ENCODE measurements around the gene TNFRSF19. TPM values are rescaled to one million over a fixed set of nuclear protein-coding genes. Genes with fewer than 3 reads are reported as not detected.

Gene TNFRSF19
- total and polyA plus RNA-seq, 2 experiments from 2014 or later, result 19.8 to 25.3 TPM

- 81% methylated on average over 13 of the region's 13 CpGs for WGBS (ENCODE audit: low lambda C conversion rate, missing lambda C conversion rate)
- H3K9me2 ChIP-seq (replicated peaks; ENCODE audit: insufficient read depth), result no peaks in the 10 kb centered on the region
- H2AFZ ChIP-seq, result no peak overlapping the region
- H3K4me2 ChIP-seq, result peak overlapping the region; percentile 61
- H3K4me1 ChIP-seq (ENCODE audit: insufficient read depth), result peaks cover 10% of the 10 kb centered on the region
- TF ChIP-seq EZH2phosphoT487 (IDR thresholded peaks at IDR 0.05; ENCODE audit: low read depth, severe bottlenecking, unreplicated experiment) (no peak), CTCF (IDR thresholded peaks at IDR 0.05; ENCODE audit: poor library complexity) (no peak), EZH2 (IDR thresholded peaks at IDR 0.05; ENCODE audit: borderline replicate concordance) (no peak)
- H3K27me3 ChIP-seq, result no peaks in the 10 kb centered on the region
- no peak overlapping the region for H3K4me3 ChIP-seq
- DNase-seq (ENCODE audit: low spot score), result no peak
- H3K79me2 ChIP-seq, result no peaks in the 10 kb centered on the region
- H3K9me3 ChIP-seq (ENCODE audit: low read depth), result no peaks in the 10 kb centered on the region
- no peaks in the 10 kb centered on the region for H3K36me3 ChIP-seq (replicated peaks; ENCODE audit: insufficient read depth, low read depth)
- no peaks in the 10 kb centered on the region for H4K20me1 ChIP-seq (ENCODE audit: insufficient read depth, poor library complexity, severe bottlenecking)
- H3K27ac ChIP-seq, result no peak overlapping the region
Measured at GRCh38 chr13:23608701-23609413, 38.6 kb downstream of the TNFRSF19 start.

GRCh38 chr13:23609414-23609760, 39.2 kb downstream of the TNFRSF19 start:
- TF ChIP-seq EZH2 (IDR thresholded peaks at IDR 0.05; ENCODE audit: borderline replicate concordance) (no peak), CTCF (IDR thresholded peaks at IDR 0.05; ENCODE audit: poor library complexity) (no peak), EZH2phosphoT487 (IDR thresholded peaks at IDR 0.05; ENCODE audit: low read depth, severe bottlenecking, unreplicated experiment) (no peak)
- Histone ChIP-seq H3K9me2 (replicated peaks; ENCODE audit: insufficient read depth) (no peaks in the 10 kb centered on the region), H3K36me3 (replicated peaks; ENCODE audit: insufficient read depth, low read depth) (no peaks in the 10 kb centered on the region), H3K79me2 (no peaks in the 10 kb centered on the region), H3K4me3 (no peak overlapping the region), H3K9me3 (ENCODE audit: low read depth) (no peaks in the 10 kb centered on the region), H3K4me1 (ENCODE audit: insufficient read depth) (peaks cover 10% of the 10 kb centered on the region), H2AFZ (no peak overlapping the region), H3K4me2 (peak overlapping the region; percentile 61), H4K20me1 (ENCODE audit: insufficient read depth, poor library complexity, severe bottlenecking) (no peaks in the 10 kb centered on the region), H3K27ac (peak overlapping the region; percentile 21), H3K27me3 (no peaks in the 10 kb centered on the region)
- DNase-seq (ENCODE audit: low spot score), result no peak
- WGBS (ENCODE audit: low lambda C conversion rate, missing lambda C conversion rate), result 41% methylated on average over 7 of the region's 7 CpGs

GRCh38 chr13:23609874-23610576, 39.8 kb downstream of the TNFRSF19 start:
- Histone ChIP-seq H3K79me2 (no peaks in the 10 kb centered on the region), H3K36me3 (replicated peaks; ENCODE audit: insufficient read depth, low read depth) (no peaks in the 10 kb centered on the region), H2AFZ (no peak overlapping the region), H3K4me2 (peak overlapping the region; percentile 61), H3K9me2 (replicated peaks; ENCODE audit: insufficient read depth) (no peaks in the 10 kb centered on the region), H3K4me1 (ENCODE audit: insufficient read depth) (peaks cover 10% of the 10 kb centered on the region), H3K27me3 (no peaks in the 10 kb centered on the region), H4K20me1 (ENCODE audit: insufficient read depth, poor library complexity, severe bottlenecking) (no peaks in the 10 kb centered on the region), H3K9me3 (ENCODE audit: low read depth) (no peaks in the 10 kb centered on the region), H3K4me3 (no peak overlapping the region), H3K27ac (peak overlapping the region; percentile 21)
- TF ChIP-seq CTCF (IDR thresholded peaks at IDR 0.05; ENCODE audit: poor library complexity) (no peak), EZH2 (IDR thresholded peaks at IDR 0.05; ENCODE audit: borderline replicate concordance) (no peak), EZH2phosphoT487 (IDR thresholded peaks at IDR 0.05; ENCODE audit: low read depth, severe bottlenecking, unreplicated experiment) (no peak)
- 59% methylated on average over 3 of the region's 3 CpGs for WGBS (ENCODE audit: low lambda C conversion rate, missing lambda C conversion rate)
- DNase-seq (ENCODE audit: low spot score), result no peak
